H7 (cell line): Measurements from ENCODE around the gene CCR5AS.
"Not testable (repeated sequence)": the region's sequence is repeated elsewhere in the genome, so short reads cannot be mapped to it uniquely, and the experiment has no call there.

Source experiments
- DNase-seq: peaks from one replicate; pipeline ENCODE4 v3.0.0; 2012
- H3K27me3 ChIP-seq: 2 replicates; pipeline ENCODE4 v1.6.0; 2011; ENCODE audit warnings: mild to moderate bottlenecking, low read length; ENCODE audit not compliant: control insufficient read depth, insufficient read depth
- H3K36me3 ChIP-seq: replicated peaks from 2 replicates; pipeline ENCODE4 v1.5.1; 2011; ENCODE audit warnings: low read length; ENCODE audit not compliant: control insufficient read depth, insufficient read depth
- H3K4me3 ChIP-seq: 2 replicates; pipeline ENCODE4 v1.5.1; 2011; ENCODE audit warnings: low read depth, mild to moderate bottlenecking, control low read depth, low read length, moderate library complexity; ENCODE audit not compliant: insufficient read depth

CCR5AS gene

DNA sequence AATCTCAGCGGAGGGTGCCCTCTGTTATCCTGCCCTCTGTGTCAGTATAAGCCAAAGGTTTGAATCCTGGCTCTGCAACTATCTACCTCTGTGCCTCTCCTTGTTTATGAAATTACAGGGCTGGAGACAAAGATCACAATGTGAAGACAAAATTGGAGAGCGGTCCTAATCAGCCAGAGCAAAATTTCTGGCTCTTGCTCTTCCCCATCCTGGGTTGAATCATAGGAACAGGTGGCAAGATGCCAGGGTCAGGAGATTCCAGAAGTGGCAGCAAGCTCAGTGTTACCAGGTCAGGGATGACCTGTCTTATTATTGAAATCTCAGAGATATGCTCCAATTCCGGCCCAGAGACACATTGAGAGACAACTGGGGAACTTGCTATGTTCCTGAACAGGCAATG, 55.2 kb downstream of the CCR5AS start:
- DNase-seq: no peak
- no peaks in the 10 kb centered on the region for H3K27me3 ChIP-seq
- no peaks in the 10 kb centered on the region for H3K36me3 ChIP-seq
- H3K4me3 ChIP-seq: no peak overlapping the region

DNA sequence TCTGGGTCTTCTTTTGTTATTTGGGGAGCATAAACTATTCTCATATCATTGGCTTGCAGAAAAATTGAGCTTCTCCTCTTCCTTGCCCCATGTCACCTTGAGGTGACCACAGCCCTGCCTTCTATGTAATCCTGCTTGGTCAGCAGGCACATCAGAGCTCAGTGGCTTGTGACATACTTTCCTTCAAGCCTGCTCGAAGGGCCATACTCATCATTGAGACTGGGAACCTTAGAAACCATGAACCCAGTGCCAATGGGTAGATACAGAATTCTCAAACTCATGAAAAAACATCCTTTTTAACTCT, 56.7 kb downstream of the CCR5AS start:
- Histone ChIP-seq H3K4me3 (no peak overlapping the region), H3K27me3 (no peaks in the 10 kb centered on the region), H3K36me3 (no peaks in the 10 kb centered on the region)
- no peak for DNase-seq

DNA sequence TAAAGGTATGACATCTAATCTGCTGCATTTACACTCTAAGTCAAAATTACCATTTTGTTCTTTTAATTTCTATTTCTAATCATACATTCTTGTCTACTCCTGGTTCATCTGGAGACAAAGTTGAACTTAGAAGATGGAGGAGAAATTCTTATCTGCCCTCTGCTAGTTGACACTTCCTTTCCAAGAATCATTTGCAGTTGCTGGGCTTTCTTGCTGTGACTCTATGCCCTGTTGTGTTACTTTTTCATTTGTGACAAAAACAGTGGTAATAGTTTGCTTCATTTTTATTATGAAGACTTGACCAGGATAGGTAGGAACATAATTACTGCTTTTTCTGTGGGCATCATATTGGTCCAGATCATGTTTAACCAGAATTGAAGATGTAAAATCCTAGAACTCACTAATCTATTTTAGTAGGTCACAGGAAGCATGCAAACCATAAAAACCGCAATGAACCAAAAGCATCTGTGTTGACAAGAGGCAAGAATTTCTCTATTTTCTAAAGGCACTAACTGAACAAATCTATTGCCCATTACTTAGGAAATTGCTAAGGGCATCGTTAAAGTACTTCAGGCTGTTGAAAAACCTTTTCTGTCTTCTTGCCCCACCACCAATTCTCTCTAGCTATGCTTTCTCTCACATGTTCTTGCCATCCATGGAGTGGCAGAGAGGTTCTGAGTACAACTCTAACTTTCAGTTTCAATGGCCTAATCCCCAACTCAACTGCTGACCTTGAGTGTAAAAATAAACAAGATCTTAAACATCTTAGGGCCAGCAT, 57.2 kb downstream of the CCR5AS start:
- H3K4me3 ChIP-seq: no peak overlapping the region
- DNase-seq: no peak
- no peaks in the 10 kb centered on the region for H3K27me3 ChIP-seq
- H3K36me3 ChIP-seq: no peaks in the 10 kb centered on the region

DNA sequence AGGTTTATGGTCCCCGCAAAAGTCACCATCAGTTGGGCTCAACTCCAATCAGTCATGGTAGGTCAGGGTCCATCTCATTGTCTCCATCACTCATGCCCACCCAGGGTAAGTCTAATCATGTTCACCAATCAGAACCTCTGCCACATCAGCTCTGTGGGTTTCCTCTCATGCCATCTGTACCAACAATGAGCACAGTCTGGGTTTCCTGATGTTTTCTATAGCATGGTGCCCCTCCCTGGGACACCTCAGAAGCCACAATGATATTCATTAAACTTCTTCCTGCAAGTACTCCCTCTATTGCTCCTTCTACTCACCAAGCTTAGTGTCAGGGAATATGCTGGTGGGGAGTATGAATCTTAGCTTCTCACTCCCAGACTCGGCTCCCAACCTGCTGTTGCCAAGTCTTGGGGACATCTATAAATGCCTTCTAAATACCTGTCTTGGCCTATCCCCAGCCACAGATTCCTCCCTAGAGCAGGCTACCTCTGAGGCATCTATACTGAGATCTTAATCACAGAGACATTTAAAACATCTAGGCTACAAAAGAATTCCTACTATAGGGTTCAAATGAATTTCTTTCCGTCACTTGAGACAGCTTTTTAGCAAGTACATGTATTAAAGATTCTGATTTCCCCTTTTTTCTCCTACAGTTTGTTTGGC, 57.9 kb downstream of the CCR5AS start:
- Histone ChIP-seq H3K36me3 (no peaks in the 10 kb centered on the region), H3K4me3 (no peak overlapping the region), H3K27me3 (no peaks in the 10 kb centered on the region)
- no peak for DNase-seq

DNA sequence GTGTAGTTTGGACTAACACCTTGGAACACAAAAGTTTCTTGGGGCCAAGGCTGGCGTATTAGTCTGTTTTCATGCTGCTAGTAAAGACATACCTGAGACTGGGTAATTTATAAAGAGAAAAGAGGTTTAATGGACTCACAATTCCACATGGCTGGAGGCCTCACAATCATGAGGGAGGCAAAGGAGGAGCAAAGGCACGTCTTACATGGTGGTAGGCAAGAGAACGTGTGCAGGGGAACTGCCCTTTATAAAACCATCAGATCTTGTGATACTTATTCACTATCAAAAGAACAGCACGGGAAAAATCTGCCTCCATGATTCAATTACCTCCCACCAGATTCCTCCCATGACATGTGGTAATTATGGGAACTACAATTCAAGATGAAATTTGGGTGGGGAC, 62.4 kb downstream of the CCR5AS start:
- H3K27me3 ChIP-seq: no peaks in the 10 kb centered on the region
- no peaks in the 10 kb centered on the region for H3K36me3 ChIP-seq
- DNase-seq: no peak
- no peak overlapping the region for H3K4me3 ChIP-seq

DNA sequence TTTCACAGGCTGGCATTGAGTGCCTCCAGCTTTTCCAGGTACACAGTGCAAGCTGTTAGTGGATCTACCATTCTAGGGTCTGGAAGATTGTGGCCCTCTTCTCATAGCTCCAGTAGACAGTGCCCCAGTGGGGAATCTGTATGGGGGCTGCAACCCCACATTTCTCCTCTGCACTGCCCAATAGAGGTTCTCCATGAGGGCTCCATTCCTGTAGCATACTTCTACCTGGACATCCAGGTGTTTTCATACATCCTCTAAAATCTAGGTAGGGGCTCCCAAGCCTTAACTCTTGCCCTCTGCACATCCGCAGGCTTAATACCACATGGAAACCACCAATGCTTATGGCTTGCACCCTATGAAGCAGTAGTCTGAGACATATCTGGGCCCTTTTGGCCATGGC, 68.0 kb downstream of the CCR5AS start:
- no peak for DNase-seq
- H3K4me3 ChIP-seq: no peak overlapping the region
- H3K27me3 ChIP-seq: no peaks in the 10 kb centered on the region
- no peaks in the 10 kb centered on the region for H3K36me3 ChIP-seq

DNA sequence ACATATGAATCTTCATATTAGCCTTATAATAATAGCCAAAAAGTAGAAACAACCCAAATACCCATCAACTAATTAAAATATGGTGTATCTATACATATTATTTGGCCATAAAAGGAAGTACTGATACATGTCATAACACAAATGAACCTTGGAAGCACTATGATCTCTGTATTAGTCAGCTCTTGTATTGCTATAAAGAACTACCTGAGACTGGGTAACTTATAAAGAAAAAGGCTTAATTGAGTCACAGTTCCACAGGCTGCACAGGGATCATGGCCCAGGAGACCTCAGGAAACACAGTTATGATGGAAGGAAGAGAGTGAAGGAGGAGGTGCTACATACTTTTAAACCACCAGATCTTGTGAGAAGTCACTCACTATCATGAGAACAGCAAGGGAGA, 69.0 kb downstream of the CCR5AS start:
- Histone ChIP-seq H3K36me3 (no peaks in the 10 kb centered on the region), H3K27me3 (no peaks in the 10 kb centered on the region)
- DNase-seq: no peak

DNA sequence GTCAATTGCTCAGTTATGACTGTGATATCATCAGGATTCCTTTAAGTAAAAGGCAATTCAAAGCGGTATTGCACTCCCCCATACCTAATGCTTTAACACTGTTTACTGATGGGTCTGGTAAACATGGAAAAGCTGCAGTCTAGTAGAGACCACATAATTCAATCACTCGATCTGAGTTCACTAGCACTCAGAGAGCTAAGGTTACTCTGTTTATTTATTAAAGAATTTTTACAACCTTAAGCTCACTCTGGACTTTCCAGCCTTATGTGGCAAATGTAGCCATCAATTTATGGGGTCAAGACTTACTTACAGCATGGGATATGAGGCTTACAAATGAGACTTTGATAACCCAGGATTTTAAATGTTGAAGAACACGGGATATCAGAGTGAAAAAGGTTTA, 71.3 kb downstream of the CCR5AS start:
- Histone ChIP-seq H3K36me3 (no peaks in the 10 kb centered on the region), H3K27me3 (no peaks in the 10 kb centered on the region), H3K4me3 (no peak overlapping the region)
- DNase-seq: no peak

More for the DNA sequence above, 69.0 kb downstream of the CCR5AS start:
- no peak overlapping the region for H3K4me3 ChIP-seq

DNA sequence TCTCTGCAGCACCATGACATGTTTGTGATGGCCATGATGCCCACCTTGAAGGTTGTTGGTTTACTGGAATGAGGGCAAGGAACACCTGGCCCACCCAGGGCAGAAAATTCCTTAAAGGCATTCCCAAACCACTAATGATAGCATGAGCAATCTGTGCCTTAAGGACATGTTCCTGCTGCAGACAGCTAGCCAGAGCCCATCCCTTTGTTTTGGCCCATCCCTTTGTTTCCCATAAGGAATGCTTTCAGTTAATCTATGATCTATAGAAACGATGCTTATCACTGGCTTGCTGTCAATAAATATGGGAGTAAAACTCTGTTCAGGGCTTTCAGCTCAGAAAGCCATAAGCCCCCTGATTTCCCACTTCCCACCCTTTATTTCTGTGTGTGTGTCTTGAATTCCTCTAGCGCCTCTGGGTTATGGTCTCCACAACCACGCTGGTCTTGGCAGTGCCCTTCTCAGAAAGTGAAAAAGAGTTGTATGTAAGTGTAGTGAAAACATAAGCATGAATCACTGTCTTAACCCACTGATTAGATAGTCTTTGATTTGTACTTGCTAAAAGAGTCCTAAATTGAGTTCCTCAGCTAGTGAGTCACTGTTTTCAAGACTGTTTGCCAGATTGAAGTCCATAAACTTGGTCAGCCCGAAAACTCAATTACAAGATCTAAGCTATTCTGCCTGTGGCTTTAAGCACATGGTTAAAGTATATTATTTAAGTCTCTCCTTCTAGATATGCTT, 72.0 kb downstream of the CCR5AS start:
- H3K27me3 ChIP-seq: no peaks in the 10 kb centered on the region
- no peaks in the 10 kb centered on the region for H3K36me3 ChIP-seq
- DNase-seq: no peak
- H3K4me3 ChIP-seq: no peak overlapping the region

DNA sequence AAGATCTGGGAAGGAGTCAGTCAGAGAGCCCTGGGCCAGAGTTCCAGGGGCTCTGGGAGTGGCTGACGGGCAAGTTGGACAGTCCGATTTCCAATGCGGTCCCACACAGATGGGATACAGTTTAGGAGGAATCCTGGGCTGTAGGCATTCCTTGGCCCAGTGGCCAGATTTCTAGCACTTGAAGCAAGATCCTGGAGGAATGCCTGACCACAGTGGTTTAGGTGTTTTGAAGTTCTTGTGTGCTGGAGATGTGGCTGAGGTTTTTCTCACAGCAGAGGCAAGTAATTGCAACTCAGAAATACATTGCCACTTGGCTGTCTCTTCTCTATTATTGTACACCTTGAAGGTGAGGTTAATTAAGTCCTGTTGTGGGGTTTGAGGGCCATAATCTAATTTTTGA, 76.2 kb downstream of the CCR5AS start:
- not testable (repeated sequence) for H3K4me3 ChIP-seq, DNase-seq, H3K27me3 ChIP-seq, H3K36me3 ChIP-seq

DNA sequence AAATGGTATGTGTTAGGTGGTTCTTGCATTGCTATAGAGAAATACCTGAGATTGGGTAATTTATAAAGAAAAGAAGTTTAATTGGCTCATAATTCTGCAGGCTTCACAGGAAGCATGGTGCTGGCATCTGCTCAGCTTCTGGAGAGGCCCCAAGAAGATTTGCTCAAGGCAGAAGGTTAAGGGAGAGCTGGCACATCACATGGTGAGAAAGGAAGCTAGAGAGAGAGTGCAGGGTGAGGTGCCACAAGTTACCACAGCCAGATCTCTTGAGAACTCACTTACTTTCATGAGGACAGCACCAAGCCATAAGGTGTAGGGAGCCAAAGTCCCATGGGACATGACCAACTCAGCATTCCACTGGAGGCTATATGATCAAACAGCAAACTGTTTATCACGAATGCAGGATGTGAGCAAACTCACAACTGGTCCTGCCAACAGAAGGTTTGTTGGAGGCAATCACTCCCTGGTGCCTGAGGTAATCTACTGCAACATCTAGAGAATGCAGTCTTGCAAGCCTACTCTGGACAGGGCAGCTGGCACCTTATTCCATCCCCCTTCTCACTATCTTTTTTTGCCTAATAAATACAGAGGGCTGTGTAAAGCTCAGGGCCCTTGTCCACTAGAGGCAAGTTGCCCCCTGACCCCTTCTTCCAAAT, 81.1 kb downstream of the CCR5AS start:
- Histone ChIP-seq H3K36me3 (no peaks in the 10 kb centered on the region), H3K27me3 (no peaks in the 10 kb centered on the region)
- DNase-seq: no peak

DNA sequence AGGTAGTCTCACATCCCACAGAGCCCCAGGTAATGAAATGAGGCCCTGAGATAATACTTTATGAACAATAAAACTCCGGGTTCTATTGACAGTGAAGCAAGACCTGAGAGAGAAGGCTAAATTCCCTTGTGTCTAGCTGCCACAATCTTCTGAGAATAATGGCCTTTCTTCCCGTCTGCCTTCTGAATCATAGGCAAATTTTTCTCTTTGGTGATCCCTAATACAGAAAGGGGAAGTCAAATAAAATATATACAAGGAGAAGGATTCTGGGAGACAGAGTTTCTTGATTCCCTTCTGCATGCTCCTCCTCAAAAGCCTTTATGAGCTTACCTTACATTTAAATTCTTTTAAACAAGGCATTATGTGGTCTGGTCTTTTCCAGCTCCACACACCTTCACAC, 82.8 kb downstream of the CCR5AS start:
- no peak for DNase-seq

More for the DNA sequence above, 81.1 kb downstream of the CCR5AS start:
- H3K4me3 ChIP-seq: no peak overlapping the region

DNA sequence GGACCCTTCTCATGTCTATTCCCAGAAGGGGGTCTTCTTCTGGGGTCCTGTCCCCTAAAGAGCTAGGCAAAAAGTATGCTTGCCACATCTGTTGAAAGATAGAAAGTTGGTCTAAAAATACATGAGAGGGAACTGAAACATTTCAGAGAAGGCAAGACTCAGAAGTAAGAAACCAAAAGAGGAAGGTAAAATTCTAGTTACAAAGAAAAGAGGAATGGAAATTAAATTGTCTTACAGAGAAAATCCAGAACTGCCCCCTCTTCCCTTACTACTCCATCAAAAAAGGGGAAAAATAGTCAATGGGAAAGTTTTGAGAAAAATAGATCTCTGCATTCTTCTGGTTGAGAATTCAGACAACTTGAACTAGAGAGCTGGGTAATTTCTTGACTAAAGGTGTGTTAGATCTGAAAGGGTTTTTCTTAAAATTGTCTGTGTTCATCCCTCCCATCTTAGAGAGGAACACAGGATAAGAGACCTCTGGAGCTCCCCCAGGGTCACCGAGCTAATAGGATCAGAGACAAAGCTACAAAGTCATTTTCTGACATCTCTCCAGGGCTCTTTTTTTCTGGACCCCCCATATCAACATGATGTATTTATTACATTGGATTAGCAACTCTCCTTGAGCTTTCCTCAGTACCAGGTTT, 85.3 kb downstream of the CCR5AS start:
- no peaks in the 10 kb centered on the region for H3K27me3 ChIP-seq

More for the DNA sequence above, 82.8 kb downstream of the CCR5AS start:
- no peaks in the 10 kb centered on the region for H3K27me3 ChIP-seq
- H3K36me3 ChIP-seq: no peaks in the 10 kb centered on the region
- H3K4me3 ChIP-seq: no peak overlapping the region

DNA sequence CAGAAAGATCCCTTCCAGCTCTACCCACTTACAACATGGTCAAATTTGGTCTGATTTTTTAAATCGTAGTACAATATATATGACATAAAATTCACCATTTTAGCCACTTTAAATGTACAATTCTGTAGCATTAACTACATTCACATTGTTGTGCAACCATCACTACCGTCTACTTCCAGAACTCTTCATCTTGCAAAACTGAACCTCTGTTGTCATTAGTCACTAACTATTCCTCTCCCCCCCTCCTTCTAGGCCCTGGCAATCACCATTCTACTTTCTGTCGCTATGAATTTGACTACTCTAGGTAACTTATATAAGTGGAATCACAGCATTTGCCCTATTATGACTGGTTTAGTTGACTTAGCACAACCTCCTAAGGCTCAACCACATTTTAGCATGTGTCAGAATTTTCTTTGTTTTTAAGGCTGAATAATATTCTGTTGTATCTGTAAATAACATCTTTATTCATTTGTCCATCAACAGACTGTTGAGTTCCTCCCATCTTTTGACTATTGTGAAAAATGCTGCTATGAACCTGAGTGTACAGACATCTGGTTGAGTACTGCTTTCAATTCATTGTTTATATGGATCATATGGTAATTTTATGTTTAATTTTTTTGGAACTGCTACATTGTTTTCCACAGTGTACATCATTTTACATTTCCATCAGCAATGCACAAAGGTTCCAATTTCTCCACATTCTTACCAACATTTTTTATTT, 88.5 kb downstream of the CCR5AS start:
- Histone ChIP-seq H3K27me3 (no peaks in the 10 kb centered on the region), H3K4me3 (no peak overlapping the region)

More for the DNA sequence above, 85.3 kb downstream of the CCR5AS start:
- Histone ChIP-seq H3K36me3 (no peaks in the 10 kb centered on the region), H3K4me3 (no peak overlapping the region)
- DNase-seq: no peak

More for the DNA sequence above, 88.5 kb downstream of the CCR5AS start:
- H3K36me3 ChIP-seq: no peaks in the 10 kb centered on the region
- DNase-seq: no peak
